ENCODE data around the gene FTMT.

GRCh38 chr5:121897341-121897740 is 45.7 kb downstream of the FTMT start:
- no peak for TF ChIP-seq XRCC5 (optimal IDR thresholded peaks at IDR 0.05; ENCODE audit: low read length)
- TF ChIP-seq ZBTB34 (CRISPR knock-in tag; IDR thresholded peaks at IDR 0.05), result no peak
- TF ChIP-seq ZNF709 (CRISPR knock-in tag; IDR thresholded peaks at IDR 0.05), result no peak
- no peak for TF ChIP-seq HNF4G (IDR thresholded peaks at IDR 0.05; ENCODE audit: borderline replicate concordance, low read depth, low read length)
- TF ChIP-seq HNF4G (CRISPR knock-in tag; IDR thresholded peaks at IDR 0.05; ENCODE audit: borderline replicate concordance, low read depth), result no peak
- TF ChIP-seq ZNF12 (CRISPR knock-in tag; IDR thresholded peaks at IDR 0.05), result no peak
- TF ChIP-seq ZNF30 (CRISPR knock-in tag; IDR thresholded peaks at IDR 0.05), result no peak
